ENCODE data around the gene CACNB2.
"Not testable (repeated sequence)": the region's sequence is repeated elsewhere in the genome, so short reads cannot be mapped to it uniquely, and the experiment has no call there.

Gene CACNB2

GRCh38 chr10:18201877-18202276 is 61.7 kb downstream of the CACNB2 start:
- DNase-seq (ENCODE audit: low read depth) = no peak

- peak; percentile 18 for DNase-seq (ENCODE audit: low read depth)
These were observed 62.6 kb downstream of the CACNB2 start for GRCh38 chr10:18202680-18203460.

- DNase-seq (ENCODE audit: low read depth) = no peak
These were observed 63.2 kb downstream of the CACNB2 start for GRCh38 chr10:18203471-18203870.

- no peak for DNase-seq (ENCODE audit: low read depth)
These were observed 64.0 kb downstream of the CACNB2 start for GRCh38 chr10:18204039-18204835.

GRCh38 chr10:18205098-18205834 is 65.0 kb downstream of the CACNB2 start:
- DNase-seq (ENCODE audit: low read depth) = peak; percentile 60

- DNase-seq (ENCODE audit: low read depth) = not testable (repeated sequence)
These were observed 68.0 kb downstream of the CACNB2 start for GRCh38 chr10:18208186-18208585.

GRCh38 chr10:18209241-18209640 is 69.0 kb downstream of the CACNB2 start:
- no peak for DNase-seq (ENCODE audit: low read depth)

- DNase-seq (ENCODE audit: low read depth) = no peak
These were observed 70.5 kb downstream of the CACNB2 start for GRCh38 chr10:18210711-18211110.

- DNase-seq (ENCODE audit: low read depth) = no peak
These were observed 71.6 kb downstream of the CACNB2 start for GRCh38 chr10:18211862-18212261.

- DNase-seq (ENCODE audit: low read depth) = no peak
These were observed 73.0 kb downstream of the CACNB2 start for GRCh38 chr10:18213271-18213670.

- DNase-seq (ENCODE audit: low read depth) = peak; percentile 61
These were observed 74.7 kb downstream of the CACNB2 start for GRCh38 chr10:18214691-18215563.

GRCh38 chr10:18216482-18216881 is 76.3 kb downstream of the CACNB2 start:
- DNase-seq (ENCODE audit: low read depth) = peak; percentile 47

GRCh38 chr10:18217577-18217976 is 77.4 kb downstream of the CACNB2 start:
- no peak for DNase-seq (ENCODE audit: low read depth)

GRCh38 chr10:18219146-18219545 is 78.9 kb downstream of the CACNB2 start:
- no peak for DNase-seq (ENCODE audit: low read depth)

- peak; percentile 14 for DNase-seq (ENCODE audit: low read depth)
These were observed 80.9 kb downstream of the CACNB2 start for GRCh38 chr10:18221123-18221522.

GRCh38 chr10:18221882-18222281 is 81.7 kb downstream of the CACNB2 start:
- no peak for DNase-seq (ENCODE audit: low read depth)

- DNase-seq (ENCODE audit: low read depth) = no peak
These were observed 82.6 kb downstream of the CACNB2 start for GRCh38 chr10:18222866-18223265.

- no peak for DNase-seq (ENCODE audit: low read depth)
These were observed 83.7 kb downstream of the CACNB2 start for GRCh38 chr10:18223898-18224297.

- no peak for DNase-seq (ENCODE audit: low read depth)
These were observed 84.6 kb downstream of the CACNB2 start for GRCh38 chr10:18224626-18225445.

GRCh38 chr10:18226336-18226735 is 86.1 kb downstream of the CACNB2 start:
- no peak for DNase-seq (ENCODE audit: low read depth)

GRCh38 chr10:18229826-18230225 is 89.6 kb downstream of the CACNB2 start:
- peak; percentile 50 for DNase-seq (ENCODE audit: low read depth)

Measured in fibroblast of gingiva (primary cell).